HUES6 (cell line): ENCODE results near the gene CFAP298.
"Not testable (repeated sequence)": the region's sequence is repeated elsewhere in the genome, so short reads cannot be mapped to it uniquely, and the experiment has no call there.

Source experiments
- H3K27ac ChIP-seq: 2 replicates; pipeline ENCODE4 v1.7.0; 2013; ENCODE audit warnings: low read depth, mild to moderate bottlenecking, low read length, inconsistent platforms
- H3K27me3 ChIP-seq: 2 replicates; pipeline ENCODE4 v1.6.1; 2013; ENCODE audit warnings: low read length; ENCODE audit not compliant: control insufficient read depth, insufficient read depth
- H3K36me3 ChIP-seq: 2 replicates; pipeline ENCODE4 v1.6.1; 2013; ENCODE audit warnings: low read length; ENCODE audit not compliant: control insufficient read depth, insufficient read depth
- H3K4me1 ChIP-seq: 2 replicates; pipeline ENCODE4 v1.6.1; 2013; ENCODE audit warnings: low read length; ENCODE audit not compliant: control insufficient read depth, insufficient read depth
- H3K4me3 ChIP-seq: 2 replicates; pipeline ENCODE4 v1.5.1; 2013; ENCODE audit warnings: low read depth, low read length
- H3K9ac ChIP-seq: one replicate; pipeline ENCODE4 v1.6.1; 2013; ENCODE audit warnings: mild to moderate bottlenecking, low read length
- H3K9me3 ChIP-seq: 2 replicates; pipeline ENCODE4 v1.6.1; 2013; ENCODE audit warnings: low read depth, low read length; ENCODE audit not compliant: control insufficient read depth, insufficient read depth

The CFAP298 gene

DNA sequence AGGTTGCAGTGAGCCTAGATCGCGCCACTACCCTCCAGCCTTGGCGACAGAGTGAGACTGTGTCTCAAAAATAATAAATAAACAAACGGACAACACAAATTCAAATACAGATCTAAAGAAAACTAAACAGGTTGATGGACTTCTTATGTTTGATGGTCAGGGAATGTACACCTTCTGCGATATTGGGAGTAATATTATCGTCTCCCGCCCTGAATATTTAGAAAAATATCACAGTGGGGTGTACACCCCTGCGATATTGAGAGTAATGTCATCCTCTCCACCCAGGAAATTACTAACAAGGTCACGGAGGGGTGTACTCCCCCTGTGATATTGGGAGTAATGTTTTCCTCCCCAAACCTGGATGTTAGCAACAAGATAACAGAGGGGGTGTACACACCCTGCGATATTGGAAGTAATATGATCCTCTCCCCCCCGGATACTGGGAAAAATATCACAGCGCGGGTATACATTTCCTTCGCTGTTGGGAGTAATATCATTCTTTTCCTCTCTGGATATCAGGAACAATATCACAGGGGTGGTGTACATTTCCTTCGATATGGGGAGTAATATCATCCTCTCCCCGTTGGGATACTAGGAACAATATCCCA, 1.4 kb upstream of the CFAP298 start:
- Histone ChIP-seq H3K9ac (peak overlapping the region; percentile 96), H3K36me3 (peaks cover 14% of the 10 kb centered on the region), H3K4me1 (no peaks in the 10 kb centered on the region), H3K9me3 (no peaks in the 10 kb centered on the region), H3K27ac (no peak overlapping the region), H3K4me3 (peak overlapping the region; percentile 90), H3K27me3 (no peaks in the 10 kb centered on the region)

DNA sequence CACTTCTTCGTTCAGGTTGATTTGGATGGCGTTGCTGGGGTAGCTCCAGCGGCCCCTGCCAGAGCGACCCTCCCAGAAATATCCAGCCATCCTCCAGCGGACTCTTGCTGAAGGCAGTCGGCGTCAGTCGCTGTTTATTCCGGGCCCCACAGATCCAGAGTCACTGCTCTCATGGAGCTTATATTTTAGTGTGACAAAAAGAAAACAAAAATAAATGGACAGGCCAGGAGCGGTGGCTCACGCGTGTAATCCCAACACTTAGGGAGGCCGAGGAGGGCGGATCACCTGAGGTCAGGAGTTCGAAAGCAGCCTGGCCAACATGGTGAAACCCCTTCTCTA, 791 bp upstream of the CFAP298 start:
- Histone ChIP-seq H3K27ac (peak overlapping the region; percentile 75), H3K9me3 (no peaks in the 10 kb centered on the region), H3K36me3 (peaks cover 15% of the 10 kb centered on the region), H3K27me3 (no peaks in the 10 kb centered on the region), H3K4me3 (peak overlapping the region; percentile 90), H3K4me1 (no peaks in the 10 kb centered on the region), H3K9ac (peak overlapping the region; percentile 96)

DNA sequence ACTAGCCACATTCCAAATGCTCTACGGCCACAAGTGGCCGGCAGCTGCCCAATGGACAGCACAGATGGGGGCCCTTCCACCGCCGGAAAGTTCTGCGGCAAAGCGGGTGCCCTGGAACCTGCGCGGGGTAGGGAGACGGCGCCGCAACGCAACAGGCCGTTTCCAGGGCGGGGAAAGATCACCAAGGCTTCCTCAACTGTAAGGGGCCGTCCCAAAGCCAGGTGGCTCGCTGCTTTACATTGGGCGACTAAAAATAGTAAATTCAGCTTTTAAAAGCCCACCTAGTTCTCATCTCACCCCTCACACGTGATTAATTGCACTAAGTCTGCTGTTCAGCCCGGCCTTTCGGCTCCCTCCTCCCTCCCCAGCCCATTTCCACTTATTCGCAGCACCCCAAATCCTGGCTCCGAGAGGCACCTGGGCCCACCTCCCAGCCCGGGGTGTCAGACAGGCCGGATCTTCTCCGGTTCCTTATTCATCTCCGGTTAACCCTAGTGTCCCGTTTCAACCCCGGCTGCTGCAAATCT, 643 bp downstream of the CFAP298 start:
- no peaks in the 10 kb centered on the region for H3K27me3 ChIP-seq
- H3K4me3 ChIP-seq = peak overlapping the region; percentile 90
- no peaks in the 10 kb centered on the region for H3K4me1 ChIP-seq
- H3K27ac ChIP-seq = peak overlapping the region; percentile 75; the same call in 1 of the 2 replicates
- H3K9me3 ChIP-seq = no peaks in the 10 kb centered on the region
- H3K36me3 ChIP-seq = peaks cover 25% of the 10 kb centered on the region
- peak overlapping the region; percentile 96 for H3K9ac ChIP-seq

- H3K9ac ChIP-seq = not testable (repeated sequence)
Measured at GRCh38 chr21:32610940-32611339, 1.2 kb downstream of the CFAP298 start.

DNA sequence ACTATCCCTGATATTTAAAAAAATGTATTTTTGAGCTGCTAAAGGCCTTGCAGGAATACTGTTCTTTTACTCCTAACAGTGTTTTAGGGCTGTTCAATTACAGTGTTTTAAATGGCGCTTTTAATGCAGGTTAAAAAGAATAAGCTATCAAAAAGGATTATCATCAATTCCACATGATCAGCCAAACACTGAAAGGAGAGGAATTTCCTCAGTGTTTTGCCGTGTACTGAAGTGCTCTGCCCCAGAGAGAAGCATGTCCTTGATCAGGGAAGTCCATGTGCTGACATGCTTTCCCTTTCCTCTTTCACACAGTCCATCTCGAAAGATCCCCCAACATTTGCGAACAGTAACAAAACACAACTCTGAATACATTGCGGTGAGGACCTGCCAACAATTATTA, 3.3 kb downstream of the CFAP298 start:
- H3K4me3 ChIP-seq = no peak overlapping the region
- H3K4me1 ChIP-seq = peaks cover 24% of the 10 kb centered on the region
- H3K27me3 ChIP-seq = no peaks in the 10 kb centered on the region
- H3K9me3 ChIP-seq = no peaks in the 10 kb centered on the region
- no peak overlapping the region for H3K9ac ChIP-seq
- peaks cover 44% of the 10 kb centered on the region for H3K36me3 ChIP-seq
- H3K27ac ChIP-seq = no peak overlapping the region

More at GRCh38 chr21:32610940-32611339, 1.2 kb downstream of the CFAP298 start:
- not testable (repeated sequence) for H3K27me3 ChIP-seq, H3K4me1 ChIP-seq, H3K9me3 ChIP-seq, H3K27ac ChIP-seq
- peaks cover 31% of the 10 kb centered on the region for H3K36me3 ChIP-seq
- peak overlapping the region; percentile 45 for H3K4me3 ChIP-seq

GRCh38 chr21:32605469-32605868, 6.7 kb downstream of the CFAP298 start:
- Histone ChIP-seq H3K27me3 (no peaks in the 10 kb centered on the region), H3K27ac (peak overlapping the region; percentile 66), H3K36me3 (peaks cover 70% of the 10 kb centered on the region), H3K4me1 (peaks cover 48% of the 10 kb centered on the region), H3K4me3 (no peak overlapping the region), H3K9me3 (no peaks in the 10 kb centered on the region), H3K9ac (no peak overlapping the region)

GRCh38 chr21:32604464-32604863, 7.7 kb downstream of the CFAP298 start:
- H3K27me3 ChIP-seq = no peaks in the 10 kb centered on the region
- peaks cover 75% of the 10 kb centered on the region for H3K36me3 ChIP-seq
- no peak overlapping the region for H3K9ac ChIP-seq
- no peaks in the 10 kb centered on the region for H3K9me3 ChIP-seq
- H3K4me1 ChIP-seq = peaks cover 54% of the 10 kb centered on the region
- H3K4me3 ChIP-seq = no peak overlapping the region
- H3K27ac ChIP-seq = peak overlapping the region; percentile 66; the same call in 1 of the 2 replicates

GRCh38 chr21:32603131-32603530, 9.0 kb downstream of the CFAP298 start:
- H3K9ac ChIP-seq = no peak overlapping the region
- no peak overlapping the region for H3K27ac ChIP-seq
- no peaks in the 10 kb centered on the region for H3K27me3 ChIP-seq
- H3K36me3 ChIP-seq = peaks cover 78% of the 10 kb centered on the region
- no peak overlapping the region for H3K4me3 ChIP-seq
- no peaks in the 10 kb centered on the region for H3K9me3 ChIP-seq
- H3K4me1 ChIP-seq = peaks cover 54% of the 10 kb centered on the region

DNA sequence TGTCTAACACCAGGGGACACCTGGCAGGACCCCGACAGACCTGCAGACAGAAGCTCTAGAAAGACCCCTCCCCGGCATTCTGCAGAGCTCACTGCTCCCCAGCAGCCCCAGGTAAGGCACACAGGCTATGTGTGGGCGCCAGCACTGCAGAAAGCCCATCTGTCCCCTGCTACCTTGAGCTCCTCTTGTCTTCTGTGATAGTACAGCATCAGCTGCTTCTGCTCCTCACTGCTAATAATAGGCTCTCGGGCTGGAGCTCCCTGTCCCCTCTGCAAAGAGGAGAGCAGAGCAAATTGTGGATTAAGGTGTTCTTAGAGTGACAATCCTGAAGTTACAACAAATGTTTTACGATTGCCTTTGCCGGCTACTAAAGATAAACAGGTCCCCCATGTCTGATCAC, 10.1 kb downstream of the CFAP298 start:
- Histone ChIP-seq H3K9me3 (no peaks in the 10 kb centered on the region), H3K4me3 (no peak overlapping the region), H3K9ac (no peak overlapping the region), H3K4me1 (peaks cover 54% of the 10 kb centered on the region), H3K27ac (no peak overlapping the region), H3K27me3 (no peaks in the 10 kb centered on the region), H3K36me3 (peaks cover 78% of the 10 kb centered on the region)

- no peak overlapping the region for H3K27ac ChIP-seq
- peaks cover 36% of the 10 kb centered on the region for H3K4me1 ChIP-seq
- H3K9ac ChIP-seq = no peak overlapping the region
- no peak overlapping the region for H3K4me3 ChIP-seq
- no peaks in the 10 kb centered on the region for H3K9me3 ChIP-seq
- H3K27me3 ChIP-seq = no peaks in the 10 kb centered on the region
- peaks cover 58% of the 10 kb centered on the region for H3K36me3 ChIP-seq
Measured at GRCh38 chr21:32599526-32599925, 12.7 kb downstream of the CFAP298 start.

DNA sequence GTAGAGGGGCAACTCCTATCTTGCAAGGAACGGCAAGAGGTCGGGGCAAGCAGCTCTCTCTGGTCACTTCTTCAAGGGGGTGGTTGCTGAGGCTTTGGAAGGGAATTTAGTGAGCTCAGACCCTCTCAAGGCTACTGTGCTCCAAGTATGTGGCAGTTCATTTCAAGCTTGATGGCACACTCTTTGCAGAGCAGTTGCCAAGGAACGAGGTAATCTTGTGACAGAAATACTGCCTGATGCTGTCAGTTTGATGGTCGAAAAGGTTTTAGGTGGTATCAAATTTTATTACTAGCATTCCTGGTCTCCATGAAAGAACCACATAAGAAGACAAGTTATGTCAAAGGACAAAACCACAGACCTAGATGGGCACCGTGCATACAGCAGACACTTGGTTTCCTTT, 13.1 kb downstream of the CFAP298 start:
- H3K4me3 ChIP-seq = no peak overlapping the region
- H3K9ac ChIP-seq = no peak overlapping the region
- no peaks in the 10 kb centered on the region for H3K27me3 ChIP-seq
- H3K27ac ChIP-seq = no peak overlapping the region
- no peaks in the 10 kb centered on the region for H3K9me3 ChIP-seq
- H3K4me1 ChIP-seq = peaks cover 33% of the 10 kb centered on the region
- H3K36me3 ChIP-seq = peaks cover 56% of the 10 kb centered on the region
